Measurements from ENCODE around the gene ZFP91.

The ZFP91 gene

GRCh38 chr11:58641803-58642581, 63.1 kb downstream of the ZFP91 start:
- no peak for TF ChIP-seq CTCF (conservative IDR thresholded peaks at IDR 0.05; ENCODE audit: control insufficient read depth, insufficient read depth, low read depth, low read length)
- H3K4me3 ChIP-seq (ENCODE audit: control insufficient read depth, low read depth, low read length), result no peak overlapping the region

GRCh38 chr11:58645854-58646253, 67.0 kb downstream of the ZFP91 start:
- no peak for DNase-seq (ENCODE audit: low read depth)

More at GRCh38 chr11:58641803-58642581, 63.1 kb downstream of the ZFP91 start:
- no peak for DNase-seq (ENCODE audit: low read depth)

GRCh38 chr11:58647141-58647699, 68.4 kb downstream of the ZFP91 start:
- no peak for TF ChIP-seq CTCF (conservative IDR thresholded peaks at IDR 0.05; ENCODE audit: control insufficient read depth, insufficient read depth, low read depth, low read length)

More at GRCh38 chr11:58645854-58646253, 67.0 kb downstream of the ZFP91 start:
- no peak overlapping the region for H3K4me3 ChIP-seq (ENCODE audit: control insufficient read depth, low read depth, low read length)
- TF ChIP-seq CTCF (conservative IDR thresholded peaks at IDR 0.05; ENCODE audit: control insufficient read depth, insufficient read depth, low read depth, low read length), result no peak

GRCh38 chr11:58647866-58648265, 69.0 kb downstream of the ZFP91 start:
- DNase-seq (ENCODE audit: low read depth), result no peak
- no peak for TF ChIP-seq CTCF (conservative IDR thresholded peaks at IDR 0.05; ENCODE audit: control insufficient read depth, insufficient read depth, low read depth, low read length)
- H3K4me3 ChIP-seq (ENCODE audit: control insufficient read depth, low read depth, low read length), result no peak overlapping the region

More at GRCh38 chr11:58647141-58647699, 68.4 kb downstream of the ZFP91 start:
- no peak overlapping the region for H3K4me3 ChIP-seq (ENCODE audit: control insufficient read depth, low read depth, low read length)
- DNase-seq (ENCODE audit: low read depth), result no peak

GRCh38 chr11:58649623-58650022, 70.8 kb downstream of the ZFP91 start:
- H3K4me3 ChIP-seq (ENCODE audit: control insufficient read depth, low read depth, low read length), result no peak overlapping the region
- DNase-seq (ENCODE audit: low read depth), result no peak
- TF ChIP-seq CTCF (conservative IDR thresholded peaks at IDR 0.05; ENCODE audit: control insufficient read depth, insufficient read depth, low read depth, low read length), result no peak

GRCh38 chr11:58650496-58650895, 71.6 kb downstream of the ZFP91 start:
- no peak for DNase-seq (ENCODE audit: low read depth)
- H3K4me3 ChIP-seq (ENCODE audit: control insufficient read depth, low read depth, low read length), result no peak overlapping the region
- TF ChIP-seq CTCF (conservative IDR thresholded peaks at IDR 0.05; ENCODE audit: control insufficient read depth, insufficient read depth, low read depth, low read length), result no peak
